Measurements from ENCODE around the gene TMEM170B. TPM values are rescaled to one million over a fixed set of nuclear protein-coding genes. Genes with fewer than 3 reads are reported as not detected.
"Not testable (repeated sequence)": the region's sequence is repeated elsewhere in the genome, so short reads cannot be mapped to it uniquely, and the experiment has no call there.

The TMEM170B gene
- total RNA-seq, 1 donor from 2014 or later, result 1.1 TPM

DNA sequence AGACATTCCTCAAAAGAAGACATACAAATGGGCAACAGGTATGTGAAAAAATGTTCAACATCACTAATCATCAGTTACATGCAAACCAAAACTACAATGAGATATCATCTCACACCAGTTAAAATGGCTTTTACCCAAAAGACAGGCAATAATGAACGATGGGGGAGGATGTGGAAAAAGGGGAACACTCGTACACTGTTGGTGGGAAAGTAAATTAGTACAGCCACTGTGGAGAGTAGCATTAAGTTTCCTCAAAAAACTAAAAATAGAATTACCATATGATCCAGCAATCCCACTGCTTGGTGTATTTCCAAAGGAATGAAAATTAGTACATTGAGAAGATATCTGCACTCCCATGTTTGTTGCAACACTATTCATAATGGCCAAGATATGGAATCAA lies 8.6 kb upstream of the TMEM170B start:
- DNase-seq (ENCODE audit: low read depth), result no peak

DNA sequence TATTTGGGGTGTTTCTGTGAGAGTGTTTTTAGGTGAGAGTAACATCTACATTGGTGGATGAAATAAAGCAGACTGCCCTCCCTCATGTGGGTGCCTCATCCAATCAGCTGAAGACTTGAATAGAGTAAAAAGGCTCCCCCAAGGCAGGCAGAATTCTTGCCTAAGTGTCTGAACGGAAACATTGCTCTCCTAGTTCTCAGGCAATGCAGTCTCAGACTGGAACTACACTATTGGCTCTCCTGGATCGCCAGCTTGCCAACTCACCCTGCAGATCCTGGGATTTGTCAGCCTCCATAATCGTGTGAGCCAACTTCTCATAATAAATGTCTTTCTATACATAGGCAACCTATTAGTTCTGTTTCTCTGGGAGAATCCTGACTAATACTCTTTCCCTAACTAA lies 5.5 kb upstream of the TMEM170B start:
- no peak for DNase-seq (ENCODE audit: low read depth)

DNA sequence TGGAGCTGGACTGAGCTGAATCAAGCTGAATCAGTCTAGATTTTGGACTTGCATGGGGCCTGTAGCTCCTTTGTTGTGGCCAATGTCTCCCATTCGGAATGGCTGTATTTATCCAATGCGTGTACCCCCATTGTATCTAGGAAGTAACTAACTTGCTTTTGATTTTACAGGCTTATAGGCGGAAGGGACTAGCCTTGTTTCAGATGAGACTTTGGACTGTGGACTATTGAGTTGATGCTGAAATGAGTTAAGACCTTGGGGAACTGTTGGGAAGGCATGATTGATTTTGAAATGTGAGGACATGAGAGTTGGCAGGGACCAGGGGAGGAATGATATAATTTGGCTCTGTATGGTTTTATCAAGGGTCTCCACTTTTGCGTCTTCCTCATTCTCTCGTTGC lies 3.0 kb upstream of the TMEM170B start:
- no peak for DNase-seq (ENCODE audit: low read depth)

DNA sequence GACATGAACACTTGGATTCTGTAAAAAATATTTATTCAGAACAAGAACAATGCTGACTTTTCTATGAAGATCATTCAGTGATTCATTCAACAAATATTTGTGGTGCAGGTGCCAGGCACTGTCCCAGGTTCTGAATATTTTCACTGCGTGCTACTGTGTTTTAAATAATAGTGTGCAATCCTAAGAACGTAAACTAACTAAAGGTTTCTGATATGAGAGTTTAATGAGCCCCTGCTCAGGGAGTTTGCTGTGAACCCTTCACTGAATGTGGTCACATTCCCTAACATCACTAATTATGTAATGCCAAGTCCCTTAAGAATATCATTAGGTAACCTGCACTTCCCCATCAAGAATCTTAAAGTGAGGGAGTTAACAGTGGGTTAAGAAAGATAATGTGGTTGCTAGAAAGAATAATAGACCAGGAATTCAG lies 1.7 kb upstream of the TMEM170B start:
- DNase-seq (ENCODE audit: low read depth), result peak; percentile 69

DNA sequence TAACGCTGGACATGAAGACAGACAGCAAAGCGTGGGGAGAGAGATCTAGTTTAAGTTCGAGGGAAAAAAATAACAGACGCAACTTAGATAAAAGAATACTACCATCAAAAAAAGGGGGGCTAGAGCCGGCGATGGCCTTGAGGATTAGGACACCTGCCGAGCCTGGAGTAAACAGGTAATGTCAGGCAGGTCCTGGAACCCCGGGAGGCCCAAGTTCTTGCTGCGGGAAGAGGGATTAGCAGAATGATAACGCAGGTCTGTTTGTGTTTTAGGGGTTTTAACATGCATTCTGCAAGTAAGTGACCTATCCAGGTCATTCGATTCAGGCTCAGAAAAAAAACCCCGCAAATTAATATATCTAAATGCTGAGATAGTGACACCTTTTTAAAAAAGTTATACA lies 754 bp upstream of the TMEM170B start:
- DNase-seq (ENCODE audit: low read depth), result no peak

DNA sequence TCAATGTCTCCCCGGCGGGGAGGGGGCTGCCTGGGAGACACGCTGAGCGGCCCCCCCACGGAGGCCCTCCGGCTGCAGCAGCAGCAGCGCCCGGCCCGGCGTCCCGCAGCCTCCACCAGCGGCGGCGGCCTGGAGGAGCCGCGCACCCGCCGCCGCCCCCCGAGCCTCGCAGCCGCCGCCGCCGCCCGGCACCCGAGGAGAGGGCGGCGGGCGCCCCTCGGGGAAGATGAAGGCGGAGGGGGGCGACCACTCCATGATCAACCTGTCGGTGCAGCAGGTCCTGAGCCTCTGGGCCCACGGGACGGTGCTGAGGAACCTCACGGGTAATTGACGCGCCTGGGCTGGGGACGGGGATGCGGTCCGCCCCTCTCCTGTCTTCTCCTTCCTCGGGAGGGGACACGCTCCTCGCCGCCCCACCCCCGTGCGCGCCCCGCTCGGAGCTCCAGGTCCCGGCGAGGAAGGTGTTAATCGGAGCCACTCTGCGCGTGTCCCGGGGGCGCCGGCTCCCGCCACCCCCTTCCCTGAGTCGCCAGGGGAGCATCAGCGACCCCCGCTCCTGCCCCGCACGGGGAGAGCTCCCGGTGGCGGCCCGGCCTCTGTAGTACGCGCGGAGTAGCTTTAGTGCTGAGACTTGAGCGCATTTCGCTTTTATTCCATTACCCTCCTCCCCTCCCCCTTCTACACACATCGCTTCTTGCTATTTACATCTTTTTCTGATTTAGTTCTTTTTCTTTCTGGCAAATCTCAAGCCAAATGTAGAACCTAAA lies 686 bp downstream of the TMEM170B start:
- DNase-seq (ENCODE audit: low read depth), result no peak

DNA sequence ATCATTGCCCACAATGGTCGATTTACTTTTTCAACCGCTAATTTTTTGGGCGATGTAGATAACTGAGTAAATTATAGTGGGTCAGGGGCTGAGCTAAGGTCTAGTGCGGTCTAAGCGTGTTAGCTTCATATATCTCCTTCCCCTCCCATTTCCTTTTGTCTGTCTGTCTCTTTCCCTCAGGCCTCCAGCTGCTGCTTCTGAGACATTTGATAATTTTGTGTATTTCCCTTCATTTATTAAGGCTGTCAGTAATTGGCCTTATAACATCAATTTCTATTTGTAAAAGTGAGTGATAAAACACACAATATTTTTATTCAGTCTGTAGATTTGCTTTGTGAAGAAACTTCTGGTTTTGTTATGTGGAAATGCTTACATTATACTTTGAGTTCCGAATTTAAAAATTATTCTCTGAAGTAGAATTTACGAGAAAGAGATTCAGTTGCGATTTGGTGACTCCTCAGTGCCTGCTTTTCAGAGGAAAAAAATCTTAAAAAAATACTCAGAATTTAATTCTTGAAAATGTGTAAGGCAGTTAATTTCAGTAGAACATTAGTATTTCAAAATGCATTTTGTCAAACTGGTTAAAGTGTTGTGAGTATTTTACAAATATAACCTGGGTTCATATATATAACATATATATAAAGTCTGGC lies 1.4 kb downstream of the TMEM170B start:
- DNase-seq (ENCODE audit: low read depth), result no peak

DNA sequence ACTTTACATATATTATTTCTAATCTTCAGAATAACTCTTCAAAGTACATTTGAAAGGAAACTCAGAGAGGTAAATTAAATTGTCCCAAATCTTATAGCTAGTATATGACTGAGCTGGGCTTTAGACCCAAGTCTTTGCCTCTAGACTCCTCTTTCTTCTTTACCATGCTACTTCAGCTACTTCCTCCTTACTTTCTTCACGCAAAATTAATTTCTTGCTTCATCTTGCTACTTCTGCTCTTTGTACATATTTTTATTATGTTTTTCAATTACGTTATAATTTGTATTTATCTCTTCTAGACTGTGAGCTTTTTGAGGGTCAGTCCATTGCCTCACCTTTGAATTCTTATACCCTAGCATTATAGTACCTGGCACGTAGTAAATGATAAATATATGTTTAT lies 5.3 kb downstream of the TMEM170B start:
- DNase-seq (ENCODE audit: low read depth), result no peak

DNA sequence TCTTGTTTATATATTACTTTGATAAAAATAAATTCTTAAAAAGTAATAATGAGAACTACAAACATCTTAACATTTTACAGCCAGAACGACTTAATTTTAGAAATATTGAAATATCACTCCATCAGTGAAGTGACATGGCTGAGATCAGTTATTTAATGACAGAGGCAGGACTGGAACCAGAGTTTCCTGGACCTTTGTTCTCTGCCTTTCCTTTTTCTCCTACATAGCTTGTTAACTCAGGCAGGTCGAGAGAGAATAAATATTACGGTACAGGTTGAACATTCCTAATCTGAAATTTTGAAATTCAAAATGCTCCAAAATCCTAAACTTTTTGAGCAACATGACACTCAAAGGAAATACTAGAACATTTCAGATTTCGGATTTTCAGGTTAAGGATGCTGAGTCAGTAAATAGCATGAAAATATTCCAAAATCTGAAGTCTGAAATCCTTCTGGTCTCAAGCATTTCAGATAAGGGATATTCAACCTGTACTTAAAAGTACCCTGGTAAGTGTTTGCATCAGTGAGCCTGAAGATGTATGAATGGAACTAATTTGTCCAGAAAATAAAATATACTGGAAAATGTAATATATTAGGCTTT lies 6.5 kb downstream of the TMEM170B start:
- DNase-seq (ENCODE audit: low read depth), result no peak

DNA sequence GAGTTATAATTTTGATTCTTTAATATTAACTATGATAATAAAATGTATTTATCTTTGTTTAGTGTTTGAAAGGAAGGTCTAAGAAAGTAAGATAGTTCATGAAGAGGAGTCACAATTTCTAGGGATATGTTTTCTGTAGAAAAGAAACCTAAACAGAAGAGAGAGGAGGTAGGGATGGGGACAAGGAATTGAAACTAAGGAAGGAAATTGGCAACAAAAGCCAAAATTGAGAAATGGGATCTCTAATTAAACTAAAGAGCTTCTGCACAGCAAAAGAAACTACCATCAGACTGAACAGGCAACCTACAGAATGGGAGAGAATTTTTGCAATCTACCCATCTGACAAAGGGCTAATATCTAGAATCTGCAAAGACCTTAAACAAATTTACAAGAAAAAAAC lies 10.3 kb downstream of the TMEM170B start:
- DNase-seq (ENCODE audit: low read depth), result not testable (repeated sequence)

DNA sequence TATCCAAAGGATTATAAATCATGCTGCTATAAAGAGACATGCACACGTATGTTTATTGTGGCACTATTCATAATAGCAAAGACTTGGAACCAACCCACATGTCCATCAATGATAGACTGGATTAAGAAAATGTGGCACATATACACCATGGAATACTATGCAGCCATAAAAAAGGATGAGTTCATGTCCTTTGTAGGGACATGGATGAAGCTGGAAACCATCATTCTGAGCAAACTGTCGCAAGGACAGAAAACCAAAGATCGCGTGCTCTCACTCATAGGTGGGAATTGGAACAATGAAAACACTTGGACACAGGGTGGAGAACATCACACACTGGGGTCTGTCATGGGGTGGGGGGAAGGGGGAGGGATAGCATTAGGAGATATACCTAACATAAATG lies 11.0 kb downstream of the TMEM170B start:
- not testable (repeated sequence) for DNase-seq (ENCODE audit: low read depth)

DNA sequence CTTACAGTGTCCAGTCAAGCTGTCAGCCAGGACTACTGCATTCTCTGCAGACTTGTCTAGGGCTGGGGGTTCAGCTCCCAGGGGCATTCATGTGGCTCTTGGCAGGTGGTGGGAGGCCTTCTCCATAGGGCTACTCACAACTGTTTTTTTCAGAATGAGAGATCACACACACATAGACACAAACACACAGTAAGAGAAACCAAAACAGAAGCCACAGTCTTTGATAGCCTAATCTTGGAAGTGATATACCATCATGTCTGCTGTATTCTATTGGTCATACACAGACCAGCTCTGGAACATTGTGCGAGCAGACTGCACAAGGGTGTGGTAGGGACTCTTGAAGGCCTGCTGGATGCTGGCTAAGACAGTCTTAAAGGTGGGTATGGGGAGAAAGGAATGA lies 13.5 kb downstream of the TMEM170B start:
- no peak for DNase-seq (ENCODE audit: low read depth)

DNA sequence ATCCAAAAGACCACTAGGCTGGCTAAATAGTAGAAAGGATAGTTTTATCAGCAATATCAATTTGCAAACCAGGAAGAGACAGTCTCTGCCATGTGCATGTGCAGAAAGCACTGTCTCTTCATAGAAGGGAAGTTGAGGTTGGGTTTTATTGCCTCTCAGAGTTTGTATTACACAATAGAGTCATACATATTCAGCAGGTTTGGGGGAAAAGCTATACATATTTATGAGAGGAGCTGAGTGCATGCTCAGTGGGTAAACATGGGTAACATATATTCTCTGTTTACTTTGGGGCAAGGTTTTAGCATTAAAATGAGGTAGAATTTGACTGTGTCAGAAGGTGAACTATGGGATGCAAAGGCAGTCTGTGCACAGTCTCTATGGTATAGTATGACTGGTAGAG lies 14.9 kb downstream of the TMEM170B start:
- no peak for DNase-seq (ENCODE audit: low read depth)

DNA sequence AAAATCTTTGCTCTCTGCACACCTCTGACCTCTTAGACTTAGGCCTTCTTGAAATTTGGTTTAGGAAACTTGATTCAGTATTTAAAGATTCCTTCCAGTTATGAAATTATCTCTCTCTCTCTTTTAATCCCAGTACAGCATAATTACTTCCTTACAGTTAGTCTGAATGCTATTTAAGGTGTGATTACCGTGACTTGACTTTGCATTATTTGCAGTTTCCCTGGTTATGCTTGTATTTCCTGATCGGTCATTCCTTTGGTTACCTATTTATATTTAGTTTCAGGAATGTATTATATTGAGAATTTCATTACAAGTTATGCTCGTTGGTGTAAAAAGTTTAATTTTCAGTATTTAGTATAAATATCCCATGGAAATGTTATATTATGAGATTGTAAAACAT lies 16.3 kb downstream of the TMEM170B start:
- no peak for DNase-seq (ENCODE audit: low read depth)

DNA sequence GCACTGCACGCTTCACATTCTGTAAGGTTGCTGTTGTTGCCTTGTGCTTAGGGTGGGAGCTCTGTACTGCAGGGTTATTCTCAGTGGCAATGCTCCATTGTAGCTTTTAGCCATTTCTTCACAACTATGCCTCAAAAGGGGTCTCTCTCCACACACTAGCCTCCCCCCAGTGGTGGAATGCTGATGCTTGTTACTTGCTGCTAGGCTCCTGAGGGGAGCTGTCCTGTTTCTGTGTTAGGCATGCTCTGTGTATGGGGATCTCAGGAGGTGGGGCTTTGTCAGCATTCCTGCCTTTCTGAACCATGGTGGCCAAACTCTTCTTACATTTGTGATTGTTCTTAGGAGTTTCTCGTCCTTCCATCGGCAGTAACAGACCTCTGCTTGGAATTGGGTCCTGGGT lies 18.8 kb downstream of the TMEM170B start:
- no peak for DNase-seq (ENCODE audit: low read depth)

DNA sequence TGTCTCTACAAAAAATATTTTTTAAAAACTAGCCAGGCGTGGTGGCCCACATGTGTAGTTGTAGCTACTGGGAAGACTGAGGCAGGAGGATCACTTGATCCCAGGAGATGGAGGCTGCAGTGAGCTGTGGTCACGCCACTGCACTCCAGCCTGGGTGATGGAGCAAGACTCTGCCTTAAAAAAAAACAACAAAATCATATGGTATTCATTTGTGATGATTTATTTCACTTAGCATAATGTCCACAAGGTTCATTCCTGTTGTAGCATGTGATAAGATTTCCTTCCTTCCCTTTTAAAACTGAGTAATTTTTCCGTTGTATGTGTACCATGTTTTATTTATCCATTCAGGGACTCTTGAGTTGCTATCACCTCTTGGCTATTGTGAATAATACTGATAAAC lies 26.2 kb downstream of the TMEM170B start:
- DNase-seq (ENCODE audit: low read depth), result no peak

DNA sequence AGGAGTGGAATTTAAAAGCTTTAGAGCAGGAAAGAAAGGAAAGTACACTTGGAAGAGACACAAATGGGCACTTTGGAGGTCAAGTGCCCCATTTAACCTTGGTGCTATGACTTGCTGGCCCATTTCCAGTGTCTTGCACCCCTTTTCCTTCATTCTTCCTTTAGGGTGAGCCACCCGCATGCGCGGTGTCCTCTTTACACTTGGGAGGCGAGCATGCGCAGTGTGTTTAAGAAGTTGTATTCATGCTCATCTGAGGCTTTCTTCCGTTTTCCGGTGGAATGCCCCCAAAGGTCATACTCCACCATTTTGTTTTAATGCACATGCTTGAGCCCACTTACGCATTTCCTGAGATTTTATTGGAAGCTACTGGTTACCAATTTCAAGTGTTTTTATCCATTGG lies 29.1 kb downstream of the TMEM170B start:
- DNase-seq (ENCODE audit: low read depth), result no peak

DNA sequence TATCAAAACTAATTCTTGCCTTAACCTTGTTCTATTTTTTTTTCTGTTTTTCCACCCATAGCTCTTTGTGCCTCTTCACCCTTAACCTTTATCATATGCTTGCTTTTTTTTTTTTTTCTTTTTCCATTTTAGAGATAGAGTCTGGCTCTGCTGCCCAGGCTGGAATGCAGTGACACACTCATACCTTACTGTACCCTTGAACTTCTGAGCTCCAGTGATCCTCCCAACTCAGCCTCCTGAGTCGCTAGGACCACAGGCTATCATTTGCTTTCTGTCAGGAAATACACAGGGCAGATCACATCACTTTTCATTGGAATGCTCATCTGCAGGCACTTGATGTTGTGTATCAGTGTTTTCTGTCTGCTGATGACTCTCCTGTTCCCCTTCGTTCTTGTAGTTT lies 33.5 kb downstream of the TMEM170B start:
- no peak for DNase-seq (ENCODE audit: low read depth)

DNA sequence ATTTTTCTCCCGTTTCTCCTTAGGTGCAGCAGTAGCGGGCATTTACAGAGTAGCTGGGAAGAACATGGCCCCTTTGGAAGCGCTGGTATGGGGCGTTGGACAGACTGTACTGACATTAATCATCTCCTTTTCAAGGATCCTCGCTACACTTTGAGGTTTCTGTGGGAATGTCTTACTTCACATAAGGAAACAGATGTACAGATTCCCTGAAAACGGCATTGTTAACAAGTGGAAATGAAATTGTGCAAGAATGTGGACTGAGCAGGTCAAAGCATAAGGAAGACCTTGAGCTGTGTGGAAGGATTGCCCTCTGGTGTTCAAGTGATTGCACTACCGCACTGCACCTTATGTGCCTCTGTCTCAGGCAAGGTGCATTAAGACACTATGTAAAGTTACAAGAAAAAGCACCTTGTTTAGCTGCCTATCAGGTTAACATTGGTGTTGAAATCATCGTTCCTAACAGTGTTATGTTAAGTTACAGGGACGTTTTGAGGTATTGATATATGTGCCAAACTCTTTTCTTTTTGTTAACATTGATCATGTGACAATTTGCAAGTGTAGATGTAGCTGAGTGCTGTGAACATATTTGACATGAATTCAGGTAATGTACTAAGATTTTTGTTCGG lies 38.0 kb downstream of the TMEM170B start:
- DNase-seq (ENCODE audit: low read depth), result peak; percentile 87

DNA sequence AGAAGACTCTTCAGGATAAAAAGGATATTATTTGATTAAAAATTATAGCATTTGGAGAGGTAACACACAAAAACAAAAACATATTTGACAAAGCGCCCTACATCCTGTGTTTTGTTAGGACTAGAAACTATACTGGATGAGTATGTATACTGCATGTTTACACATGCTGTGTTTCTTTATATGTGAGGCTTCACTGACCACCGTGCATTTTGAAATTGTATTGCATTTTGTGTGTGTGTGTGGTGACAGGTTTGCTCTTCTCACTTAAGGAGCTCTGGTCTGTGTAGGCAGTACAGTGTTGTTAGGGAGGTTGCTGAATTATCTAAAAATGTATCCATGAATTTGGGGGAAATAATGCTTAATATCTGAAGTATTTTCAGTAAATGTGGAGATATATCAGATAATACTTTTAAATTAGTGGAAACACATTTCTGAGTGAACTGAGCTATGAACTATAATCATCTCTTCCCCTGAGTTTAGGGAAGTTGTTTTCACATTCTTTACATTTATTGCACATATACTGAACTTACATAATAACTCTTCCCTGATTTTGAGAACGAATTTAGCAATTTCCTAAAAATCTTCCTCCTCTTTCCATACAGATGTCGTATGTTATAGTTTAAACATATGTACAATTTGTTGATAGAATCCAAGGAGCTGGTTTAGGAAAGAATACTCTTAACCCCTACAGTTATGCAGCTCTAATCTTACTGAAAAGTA lies 43.3 kb downstream of the TMEM170B start:
- DNase-seq (ENCODE audit: low read depth), result no peak

DNA sequence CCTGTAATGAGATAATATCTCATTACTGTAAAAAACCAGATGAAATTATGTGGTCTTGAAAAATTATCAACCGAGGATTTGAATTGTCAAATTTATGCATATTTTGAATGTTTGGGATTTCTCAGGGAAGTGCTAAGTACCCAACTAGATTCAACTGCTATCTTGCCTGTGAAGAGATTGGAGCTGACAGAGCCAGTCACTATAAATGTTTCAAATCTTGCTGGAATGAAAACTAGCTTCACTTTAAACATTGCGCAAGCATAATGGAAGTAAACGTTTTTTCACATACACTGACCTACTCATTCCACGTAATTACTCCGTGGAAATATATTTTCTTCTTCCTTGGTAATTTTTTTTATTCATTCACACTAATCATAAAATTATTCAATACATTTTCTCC lies 46.7 kb downstream of the TMEM170B start:
- DNase-seq (ENCODE audit: low read depth), result peak; percentile 12

DNA sequence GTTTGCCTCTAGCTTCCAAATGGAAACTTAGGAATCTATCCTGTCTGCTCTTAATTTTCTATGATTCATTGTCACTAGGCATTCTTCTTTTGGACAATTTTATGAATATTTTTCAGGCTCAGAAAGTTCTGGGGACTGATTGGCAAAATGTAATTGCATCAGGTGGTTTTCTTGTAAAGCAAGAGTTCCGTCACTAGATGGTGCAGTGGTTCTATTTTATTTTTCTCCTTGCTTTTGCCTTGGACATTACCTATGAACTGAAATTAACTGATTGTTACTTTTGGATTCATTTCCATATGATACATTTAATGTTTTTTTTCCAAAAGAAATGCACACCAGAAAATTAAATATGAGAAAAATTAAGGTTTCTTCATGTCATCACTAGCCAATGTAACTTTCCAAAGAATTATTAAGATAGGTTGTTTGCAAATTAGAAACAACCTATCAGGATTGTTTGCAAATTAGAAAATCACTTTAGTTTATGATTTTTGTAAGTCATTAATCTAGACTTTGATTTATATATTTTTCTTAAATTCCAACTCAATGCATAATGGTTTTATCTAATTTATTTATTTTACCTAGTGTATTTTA lies 48.0 kb downstream of the TMEM170B start:
- peak; percentile 69 for DNase-seq (ENCODE audit: low read depth)
